ENCODE results near the gene ZFP36. TPM values are rescaled to one million over a fixed set of nuclear protein-coding genes. Genes with fewer than 3 reads are reported as not detected.

The ZFP36 gene
- total and polyA plus RNA-seq, 4 donors: 124 to 955 (median 283) TPM

GRCh38 chr19:39417463-39418181 lies 11.0 kb downstream of the ZFP36 start:
- no peak overlapping the region for H3K27ac ChIP-seq (ENCODE audit: low read depth in 1 of 2, low read length in 2 of 2)
- WGBS, 2 donors: 86% methylated on average over 30 of the region's 30 CpGs
- no peak for DNase-seq
- H3K36me3 ChIP-seq (ENCODE audit: control insufficient read depth in 1 of 2, insufficient read depth in 2 of 2, low read length in 1 of 2): peaks cover 2 to 6% of the 10 kb centered on the region in 2 donors
- H3K27me3 ChIP-seq (ENCODE audit: control insufficient read depth in 1 of 2, insufficient read depth in 2 of 2, low read length in 1 of 2): no peaks in the 10 kb centered on the region
- no peaks in the 10 kb centered on the region for H3K4me1 ChIP-seq (ENCODE audit: control insufficient read depth in 1 of 2, insufficient read depth in 2 of 2, low read length in 2 of 2)
- ATAC-seq (ENCODE audit: low FRiP score): no peak
- intact Hi-C loops (cut with DNase I): no loop called here
- no peaks in the 10 kb centered on the region for H3K9me3 ChIP-seq (ENCODE audit: control insufficient read depth, low read length)
- H3K4me3 ChIP-seq (ENCODE audit: low read length in 2 of 2): no peak overlapping the region

GRCh38 chr19:39419003-39419402 lies 12.4 kb downstream of the ZFP36 start:
- DNase-seq: no peak
- Histone ChIP-seq H3K9me3 (ENCODE audit: control insufficient read depth, low read length) (no peaks in the 10 kb centered on the region), H3K27ac (ENCODE audit: low read depth in 1 of 2, low read length in 2 of 2) (no peak overlapping the region), H3K4me1 (ENCODE audit: control insufficient read depth in 1 of 2, insufficient read depth in 2 of 2, low read length in 2 of 2) (no peaks in the 10 kb centered on the region), H3K4me3 (ENCODE audit: low read length in 2 of 2) (no peak overlapping the region), H3K27me3 (ENCODE audit: control insufficient read depth in 1 of 2, insufficient read depth in 2 of 2, low read length in 1 of 2) (no peaks in the 10 kb centered on the region), H3K36me3 (ENCODE audit: control insufficient read depth in 1 of 2, insufficient read depth in 2 of 2, low read length in 1 of 2) (peaks cover 2 to 7% of the 10 kb centered on the region in 2 donors)
- no peak for ATAC-seq (ENCODE audit: low FRiP score)
- intact Hi-C loops (cut with DNase I): no loop called here
- WGBS, 2 donors: 86% methylated on average over 9 of the region's 9 CpGs

GRCh38 chr19:39420769-39421168 lies 14.1 kb downstream of the ZFP36 start:
- Histone ChIP-seq H3K9me3 (ENCODE audit: control insufficient read depth, low read length) (no peaks in the 10 kb centered on the region), H3K36me3 (ENCODE audit: control insufficient read depth in 1 of 2, insufficient read depth in 2 of 2, low read length in 1 of 2) (peaks cover 2 to 7% of the 10 kb centered on the region in 2 donors), H3K4me3 (ENCODE audit: low read length in 2 of 2) (no peak overlapping the region), H3K27ac (ENCODE audit: low read depth in 1 of 2, low read length in 2 of 2) (no peak overlapping the region), H3K4me1 (ENCODE audit: control insufficient read depth in 1 of 2, insufficient read depth in 2 of 2, low read length in 2 of 2) (no peaks in the 10 kb centered on the region), H3K27me3 (ENCODE audit: control insufficient read depth in 1 of 2, insufficient read depth in 2 of 2, low read length in 1 of 2) (no peaks in the 10 kb centered on the region)
- DNase-seq (no peak), ATAC-seq (ENCODE audit: low FRiP score) (no peak)
- WGBS, 2 donors: 89% methylated on average over 15 of the region's 15 CpGs
- intact Hi-C loops (cut with DNase I): no loop called here

- ATAC-seq (ENCODE audit: low FRiP score) (no peak), DNase-seq (no peak)
- Histone ChIP-seq H3K27ac (ENCODE audit: low read depth in 1 of 2, low read length in 2 of 2) (no peak overlapping the region), H3K27me3 (ENCODE audit: control insufficient read depth in 1 of 2, insufficient read depth in 2 of 2, low read length in 1 of 2) (no peaks in the 10 kb centered on the region), H3K4me3 (ENCODE audit: low read length in 2 of 2) (no peak overlapping the region), H3K9me3 (ENCODE audit: control insufficient read depth, low read length) (no peaks in the 10 kb centered on the region), H3K4me1 (ENCODE audit: control insufficient read depth in 1 of 2, insufficient read depth in 2 of 2, low read length in 2 of 2) (no peaks in the 10 kb centered on the region), H3K36me3 (ENCODE audit: control insufficient read depth in 1 of 2, insufficient read depth in 2 of 2, low read length in 1 of 2) (peaks cover 2 to 7% of the 10 kb centered on the region in 2 donors)
- intact Hi-C loops (cut with DNase I): no loop called here
- WGBS, 2 donors: 91% methylated on average over 5 of the region's 5 CpGs
Observed at GRCh38 chr19:39422020-39422419, 15.4 kb downstream of the ZFP36 start.

GRCh38 chr19:39423258-39424086 lies 16.8 kb downstream of the ZFP36 start:
- H3K9me3 ChIP-seq (ENCODE audit: control insufficient read depth, low read length): no peaks in the 10 kb centered on the region
- peaks cover 2 to 5% of the 10 kb centered on the region in 2 donors for H3K36me3 ChIP-seq (ENCODE audit: control insufficient read depth in 1 of 2, insufficient read depth in 2 of 2, low read length in 1 of 2)
- H3K27ac ChIP-seq (ENCODE audit: low read depth in 1 of 2, low read length in 2 of 2): no peak overlapping the region
- H3K27me3 ChIP-seq (ENCODE audit: control insufficient read depth in 1 of 2, insufficient read depth in 2 of 2, low read length in 1 of 2): no peaks in the 10 kb centered on the region
- H3K4me1 ChIP-seq (ENCODE audit: control insufficient read depth in 1 of 2, insufficient read depth in 2 of 2, low read length in 2 of 2): no peaks in the 10 kb centered on the region
- 80 to 81% methylated on average over 34 to 35 of the region's 35 CpGs for WGBS, 2 donors
- ATAC-seq (ENCODE audit: low FRiP score) (no peak), DNase-seq (no peak)
- intact Hi-C loops (cut with DNase I): no loop called here
- no peak overlapping the region for H3K4me3 ChIP-seq (ENCODE audit: low read length in 2 of 2)

GRCh38 chr19:39424934-39425333 lies 18.3 kb downstream of the ZFP36 start:
- WGBS, 2 donors: 66% methylated on average over 15 to 16 of the region's 16 CpGs
- H3K36me3 ChIP-seq (ENCODE audit: control insufficient read depth in 1 of 2, insufficient read depth in 2 of 2, low read length in 1 of 2): peaks cover 2 to 4% of the 10 kb centered on the region in 2 donors
- H3K27me3 ChIP-seq (ENCODE audit: control insufficient read depth in 1 of 2, insufficient read depth in 2 of 2, low read length in 1 of 2): no peaks in the 10 kb centered on the region
- DNase-seq (no peak), ATAC-seq (ENCODE audit: low FRiP score) (no peak)
- no peaks in the 10 kb centered on the region for H3K4me1 ChIP-seq (ENCODE audit: control insufficient read depth in 1 of 2, insufficient read depth in 2 of 2, low read length in 2 of 2)
- no peak overlapping the region for H3K4me3 ChIP-seq (ENCODE audit: low read length in 2 of 2)
- intact Hi-C loops (cut with DNase I): no loop called here
- no peak overlapping the region for H3K27ac ChIP-seq (ENCODE audit: low read depth in 1 of 2, low read length in 2 of 2)
- H3K9me3 ChIP-seq (ENCODE audit: control insufficient read depth, low read length): no peaks in the 10 kb centered on the region

GRCh38 chr19:39425744-39426143 lies 19.1 kb downstream of the ZFP36 start:
- H3K4me3 ChIP-seq (ENCODE audit: low read length in 2 of 2): no peak overlapping the region
- WGBS, 2 donors: 86 to 91% methylated on average over 7 of the region's 7 CpGs

GRCh38 chr19:39426170-39426569 lies 19.5 kb downstream of the ZFP36 start:
- WGBS, 2 donors: 55 to 60% methylated on average over 5 of the region's 5 CpGs
- intact Hi-C loops (cut with DNase I): no loop called here

More at GRCh38 chr19:39425744-39426143, 19.1 kb downstream of the ZFP36 start:
- H3K4me1 ChIP-seq (ENCODE audit: control insufficient read depth in 1 of 2, insufficient read depth in 2 of 2, low read length in 2 of 2): no peaks in the 10 kb centered on the region
- no peak for ATAC-seq (ENCODE audit: low FRiP score)
- H3K36me3 ChIP-seq (ENCODE audit: control insufficient read depth in 1 of 2, insufficient read depth in 2 of 2, low read length in 1 of 2): peaks cover 0 to 4% of the 10 kb centered on the region in 2 donors
- no peaks in the 10 kb centered on the region for H3K9me3 ChIP-seq (ENCODE audit: control insufficient read depth, low read length)
- intact Hi-C loops (cut with DNase I): no loop called here
- no peaks in the 10 kb centered on the region for H3K27me3 ChIP-seq (ENCODE audit: control insufficient read depth in 1 of 2, insufficient read depth in 2 of 2, low read length in 1 of 2)
- no peak overlapping the region for H3K27ac ChIP-seq (ENCODE audit: low read depth in 1 of 2, low read length in 2 of 2)
- DNase-seq: no peak

More at GRCh38 chr19:39426170-39426569, 19.5 kb downstream of the ZFP36 start:
- ATAC-seq (ENCODE audit: low FRiP score): no peak
- Histone ChIP-seq H3K27me3 (ENCODE audit: control insufficient read depth in 1 of 2, insufficient read depth in 2 of 2, low read length in 1 of 2) (no peaks in the 10 kb centered on the region), H3K27ac (ENCODE audit: low read depth in 1 of 2, low read length in 2 of 2) (no peak overlapping the region), H3K36me3 (ENCODE audit: control insufficient read depth in 1 of 2, insufficient read depth in 2 of 2, low read length in 1 of 2) (peaks cover 0 to 4% of the 10 kb centered on the region in 2 donors), H3K4me3 (ENCODE audit: low read length in 2 of 2) (no peak overlapping the region), H3K4me1 (ENCODE audit: control insufficient read depth in 1 of 2, insufficient read depth in 2 of 2, low read length in 2 of 2) (no peaks in the 10 kb centered on the region), H3K9me3 (ENCODE audit: control insufficient read depth, low read length) (no peaks in the 10 kb centered on the region)
- DNase-seq: no peak

Measured in aorta (tissue), 5 donors.